Hematopoietic multipotent progenitor cell (in vitro differentiated cells): Measurements from ENCODE around the gene TSC22D2. TPM values are rescaled to one million over a fixed set of nuclear protein-coding genes. Genes with fewer than 3 reads are reported as not detected.

Experiments used
- DNase-seq, 3 donors: peaks; one replicate each; pipeline ENCODE4 v3.0.0-alpha.2; 2011 to 2015; ENCODE audit warnings: low read depth in 2 of 3, low spot score in 2 of 3
- total RNA-seq: library from RNA; depleted of rRNA; stranded (reverse); fragments of >200 nt; gene quantifications from one replicate; pipeline ENCODE4 v1.2.3, GENCODE V29; 2012

Gene TSC22D2
- 8.1 TPM for total RNA-seq

DNA sequence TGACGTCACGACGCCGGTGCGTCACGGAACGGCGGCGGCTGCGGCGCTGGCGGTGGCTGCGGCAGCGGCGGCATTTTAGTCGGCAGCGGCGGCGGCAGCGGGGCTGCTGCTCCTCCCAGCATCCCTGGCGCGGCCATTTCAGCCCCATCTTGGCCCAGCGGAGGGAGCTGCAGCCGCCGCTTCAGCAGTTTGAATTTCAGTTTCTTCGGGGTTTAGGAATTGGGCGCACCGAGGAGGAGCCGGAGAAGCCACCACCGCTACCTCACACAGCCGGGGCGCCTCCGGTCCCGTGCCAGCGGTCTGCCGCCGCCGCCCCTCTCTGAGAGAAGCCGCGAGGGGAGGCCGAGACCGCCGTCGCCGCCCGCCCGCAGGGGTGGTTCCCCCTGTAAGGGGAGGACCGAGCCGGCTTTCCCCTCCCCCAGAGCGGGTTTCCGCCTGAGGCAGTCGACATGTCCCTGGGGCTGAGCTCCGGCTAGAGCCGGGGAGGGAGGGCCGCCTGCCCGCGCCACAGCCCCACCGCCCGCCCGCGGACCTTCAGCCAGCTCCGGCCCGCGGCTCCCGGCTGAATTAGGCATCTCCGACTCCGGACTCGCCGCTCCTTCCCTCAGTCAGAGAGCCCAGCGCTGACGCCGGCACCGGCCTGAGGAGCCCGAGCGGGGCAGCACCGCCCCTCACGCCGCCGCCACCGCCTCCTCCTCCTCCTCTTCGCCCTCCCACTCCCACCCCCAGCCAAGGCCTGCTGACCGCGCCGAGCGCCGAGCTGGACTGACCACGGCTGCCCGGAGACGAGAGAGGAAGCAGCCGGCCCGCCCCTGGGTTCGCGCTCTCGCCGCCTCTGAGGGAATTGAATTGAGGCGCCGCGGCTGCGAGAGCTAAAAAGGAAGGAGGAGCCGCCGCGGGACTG lies at the start of gene TSC22D2:
TSC22D2 (plus strand) TSS at position 78 of the 904 bp plus-strand sequence. CDS start 1,053 bp downstream, outside the sequence.
- peak; percentile 94 to 97 (median 95) for DNase-seq

DNA sequence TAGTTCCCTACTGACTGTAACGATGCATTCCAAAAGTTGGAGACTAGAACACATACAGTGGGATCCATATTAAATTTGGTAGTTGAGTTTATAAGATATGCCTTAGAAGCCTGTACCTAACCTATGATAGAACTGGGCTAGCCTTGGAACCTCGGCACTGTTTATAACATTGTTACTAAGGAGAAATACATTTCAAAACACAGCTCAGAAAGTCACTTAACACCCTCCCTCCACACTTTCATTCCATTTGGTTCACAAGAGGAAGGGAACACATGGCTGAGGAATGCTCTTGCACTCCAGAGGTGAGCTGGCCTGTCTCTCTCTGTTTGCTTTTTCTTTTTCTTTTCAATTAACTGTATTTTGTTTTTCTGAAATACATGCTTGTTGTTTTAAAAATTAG lies 48.7 kb upstream of the TSC22D2 start:
- DNase-seq, result no peak

DNA sequence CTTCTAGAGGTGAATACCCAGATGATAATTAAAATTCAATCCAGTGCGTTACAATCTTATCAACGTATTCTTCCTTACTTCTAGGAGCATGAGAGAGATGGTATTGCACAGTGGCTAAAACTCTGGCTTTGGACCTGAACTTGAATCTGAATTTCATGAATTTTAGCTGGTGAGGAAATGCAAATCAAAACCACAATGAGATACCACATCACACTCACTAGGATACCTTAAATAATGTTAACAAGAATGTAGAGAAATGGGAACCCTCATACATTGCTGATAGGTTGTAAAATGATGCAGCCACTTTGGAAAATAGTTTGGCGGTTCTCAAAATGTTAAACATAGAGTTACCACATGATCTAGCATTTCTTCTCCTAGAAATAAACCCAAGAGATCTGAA lies 47.1 kb upstream of the TSC22D2 start:
- DNase-seq, result no peak

DNA sequence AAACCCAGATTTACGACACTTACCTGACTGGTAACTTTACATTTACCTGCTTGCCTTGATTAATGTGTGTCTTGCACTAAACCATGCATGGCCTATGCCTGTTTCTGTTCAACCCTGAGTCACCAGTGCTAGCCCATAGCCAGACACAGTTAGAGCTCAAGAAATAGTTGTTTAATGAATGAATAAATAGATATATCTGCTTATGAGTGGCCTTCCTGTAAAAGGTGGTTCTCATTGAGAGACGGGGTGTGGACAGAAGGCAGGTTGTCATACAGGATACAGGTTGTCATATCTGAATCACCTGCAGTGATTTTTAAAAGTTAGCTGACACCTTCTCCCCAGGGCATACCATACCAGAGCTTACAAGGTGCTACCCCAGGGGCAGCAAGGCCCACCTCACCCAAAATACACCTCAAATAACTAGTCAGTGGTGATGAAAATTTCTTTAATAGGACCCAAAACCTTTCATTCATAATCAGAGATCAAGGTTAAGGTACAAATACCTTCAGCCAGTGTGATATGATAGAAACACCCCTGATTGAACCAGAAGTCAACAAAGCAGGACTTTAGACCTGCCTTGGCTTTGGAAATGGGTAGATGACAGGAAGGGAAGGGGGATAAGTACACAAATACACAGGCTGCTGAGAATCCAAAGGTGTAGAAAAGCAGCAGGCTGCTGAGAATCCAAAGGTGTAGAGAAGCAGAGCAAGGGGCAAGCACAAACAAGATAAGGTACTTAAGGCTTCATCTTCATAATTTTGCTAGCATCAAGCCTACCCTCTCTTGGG lies 45.4 kb upstream of the TSC22D2 start:
- no peak for DNase-seq

DNA sequence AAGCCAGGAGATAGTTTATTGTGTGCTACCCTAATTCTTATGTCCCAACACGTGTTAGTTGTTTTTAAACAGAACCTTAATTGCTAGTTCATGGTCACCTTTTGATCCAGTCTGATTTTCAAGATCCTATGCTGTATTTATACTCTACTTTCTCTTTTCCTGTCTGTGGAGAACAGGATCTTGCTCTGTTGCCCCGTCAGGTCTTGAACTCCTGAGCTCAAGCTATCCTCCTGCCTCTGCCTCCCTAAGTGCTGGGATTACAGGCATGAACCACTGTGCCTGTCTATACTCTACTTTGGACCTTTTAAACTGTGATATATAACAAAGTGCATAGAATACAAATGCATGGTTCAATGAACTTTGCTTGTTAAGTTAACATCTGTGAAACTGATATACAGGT lies 44.7 kb upstream of the TSC22D2 start:
- no peak for DNase-seq

DNA sequence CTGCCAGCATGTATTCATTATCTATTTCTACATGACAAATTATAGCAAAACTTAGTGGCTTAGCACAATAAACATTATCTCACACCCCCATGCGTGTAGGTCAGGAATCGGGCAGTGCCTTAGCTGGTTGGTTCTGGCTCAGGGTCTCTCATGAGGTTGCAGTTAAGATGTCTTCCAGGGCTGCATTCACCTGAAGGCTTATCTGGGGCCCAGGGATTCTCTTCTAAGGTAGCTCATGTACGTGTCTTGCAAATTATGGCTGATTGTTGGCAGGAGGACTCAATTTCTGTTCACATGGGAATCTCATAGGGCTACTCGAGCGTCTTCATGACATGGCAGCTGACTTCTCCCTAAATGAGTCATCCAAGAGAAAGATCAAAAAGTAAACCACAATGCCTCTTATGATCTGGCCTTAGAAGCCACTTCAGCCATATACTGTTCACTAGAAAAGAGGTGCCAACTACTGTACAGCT lies 42.9 kb upstream of the TSC22D2 start:
- DNase-seq, result no peak

DNA sequence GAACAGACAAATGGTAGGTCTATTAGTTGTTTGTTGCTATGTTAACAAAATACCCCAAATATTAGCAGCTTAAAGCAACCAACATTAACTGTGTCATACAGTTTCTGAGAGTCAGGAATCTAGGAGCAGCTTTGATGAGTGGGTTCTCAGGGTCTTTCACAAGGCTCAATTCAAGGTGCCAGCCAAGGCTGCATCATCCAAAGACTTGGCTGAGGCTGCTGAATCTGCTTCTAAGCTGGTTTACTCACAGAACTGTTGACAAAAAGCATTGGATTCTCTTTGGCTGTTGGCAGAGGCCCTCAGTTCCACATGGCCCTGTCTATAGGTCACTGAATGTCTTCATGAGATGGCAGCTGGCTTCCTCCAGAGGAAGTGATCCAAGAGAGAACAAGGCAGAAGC lies 40.3 kb upstream of the TSC22D2 start:
- DNase-seq, result no peak

DNA sequence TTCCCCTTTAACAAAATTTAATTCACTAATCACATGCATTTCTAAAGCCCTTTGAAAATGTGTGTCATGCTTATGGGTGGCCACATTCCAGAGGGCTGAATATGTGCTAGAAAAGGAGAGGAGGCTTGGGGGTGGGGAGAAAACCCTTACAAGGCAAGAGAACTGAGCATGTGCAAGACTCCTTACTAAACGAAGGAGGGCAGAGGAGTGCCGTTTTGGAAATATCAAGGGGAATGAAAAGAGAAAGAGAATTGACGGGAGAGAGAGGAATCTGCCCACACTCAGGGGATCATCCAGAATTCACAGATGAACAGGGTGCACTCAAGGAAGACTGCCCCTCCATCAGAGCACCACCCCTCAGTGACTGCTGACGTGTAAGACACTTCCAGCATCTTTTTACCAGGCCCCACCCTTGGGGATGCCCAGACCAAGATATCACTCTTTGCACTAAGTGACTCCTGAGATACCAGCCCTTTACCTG lies 37.9 kb upstream of the TSC22D2 start:
- no peak for DNase-seq

DNA sequence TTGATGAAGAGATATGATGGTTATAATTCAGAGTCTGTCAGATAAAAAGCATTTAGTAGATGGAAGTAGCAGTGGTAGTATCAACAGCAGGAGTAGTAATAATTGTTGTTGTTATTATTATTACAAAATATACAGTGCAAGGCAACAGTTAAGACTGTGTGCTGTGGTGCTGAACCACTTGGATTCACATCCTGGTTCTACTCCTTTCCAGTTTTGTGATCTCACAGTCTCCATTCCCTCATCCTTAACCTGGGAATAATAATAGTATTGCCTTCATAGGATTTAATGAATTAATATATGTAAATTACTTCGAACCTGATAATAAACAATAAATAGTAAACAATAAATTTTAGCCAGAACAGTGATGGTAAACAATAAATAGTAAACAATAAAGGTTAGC lies 37.1 kb upstream of the TSC22D2 start:
- no peak for DNase-seq

DNA sequence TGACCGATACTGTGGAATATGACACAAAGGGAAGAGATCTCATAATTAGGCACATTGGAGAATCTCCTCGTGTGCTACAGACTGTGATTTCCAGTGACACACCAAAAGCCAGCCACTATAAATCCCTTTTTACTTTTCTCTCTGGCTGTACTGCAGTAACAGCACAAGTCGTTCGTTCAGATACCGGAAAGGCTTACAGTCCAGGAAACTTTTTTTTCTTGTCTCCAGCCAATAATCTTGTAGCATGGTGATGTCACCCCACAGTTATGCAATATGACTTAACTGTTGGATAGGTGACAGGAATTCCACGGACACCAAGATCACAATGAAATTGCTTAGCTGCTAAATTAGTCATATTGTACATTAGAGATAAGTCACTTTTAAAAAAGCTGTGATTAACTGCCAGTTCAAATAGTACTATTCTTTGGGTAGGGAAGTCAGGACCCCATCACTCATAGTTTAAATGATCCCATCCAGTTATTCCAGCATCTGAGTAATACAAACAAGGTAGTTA lies 36.3 kb upstream of the TSC22D2 start:
- DNase-seq, result no peak

DNA sequence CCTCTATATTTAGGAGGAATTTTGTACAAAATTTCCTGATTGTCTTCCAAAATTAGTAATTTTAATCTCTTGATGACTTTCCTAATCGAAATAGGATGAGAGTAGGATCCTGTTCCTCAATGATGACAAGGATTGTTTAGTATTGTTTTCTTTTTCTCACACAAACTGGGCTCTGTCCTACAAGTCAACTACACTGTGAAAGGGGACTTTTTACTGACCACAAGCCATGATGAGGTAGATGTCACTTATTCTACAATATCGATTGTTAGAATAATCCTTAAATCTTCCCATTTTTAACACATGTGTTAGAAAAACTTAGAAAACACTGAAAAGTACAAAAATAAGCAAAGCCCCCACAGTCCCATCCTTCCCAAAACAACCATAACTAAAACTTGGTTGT lies 35.8 kb upstream of the TSC22D2 start:
- DNase-seq, result no peak

DNA sequence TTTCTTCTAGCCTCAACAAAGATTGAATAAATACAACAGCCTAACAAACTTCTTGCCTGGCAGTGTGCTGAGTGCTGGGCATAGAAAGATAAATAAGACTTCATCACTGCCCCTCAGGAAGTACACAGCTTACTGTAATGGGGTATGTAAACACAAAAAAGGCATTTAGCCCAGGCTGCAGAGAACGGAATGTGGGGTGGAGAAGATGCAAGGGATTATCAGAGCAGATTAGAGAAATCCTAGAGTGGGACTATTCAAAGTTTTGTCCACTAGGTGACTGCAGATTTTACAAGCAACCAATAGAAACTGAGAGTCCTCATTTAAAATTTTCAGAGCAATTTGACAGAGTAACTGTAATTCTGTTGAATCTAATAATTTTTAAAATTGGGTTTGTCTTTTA lies 35.4 kb upstream of the TSC22D2 start:
- DNase-seq, result no peak

DNA sequence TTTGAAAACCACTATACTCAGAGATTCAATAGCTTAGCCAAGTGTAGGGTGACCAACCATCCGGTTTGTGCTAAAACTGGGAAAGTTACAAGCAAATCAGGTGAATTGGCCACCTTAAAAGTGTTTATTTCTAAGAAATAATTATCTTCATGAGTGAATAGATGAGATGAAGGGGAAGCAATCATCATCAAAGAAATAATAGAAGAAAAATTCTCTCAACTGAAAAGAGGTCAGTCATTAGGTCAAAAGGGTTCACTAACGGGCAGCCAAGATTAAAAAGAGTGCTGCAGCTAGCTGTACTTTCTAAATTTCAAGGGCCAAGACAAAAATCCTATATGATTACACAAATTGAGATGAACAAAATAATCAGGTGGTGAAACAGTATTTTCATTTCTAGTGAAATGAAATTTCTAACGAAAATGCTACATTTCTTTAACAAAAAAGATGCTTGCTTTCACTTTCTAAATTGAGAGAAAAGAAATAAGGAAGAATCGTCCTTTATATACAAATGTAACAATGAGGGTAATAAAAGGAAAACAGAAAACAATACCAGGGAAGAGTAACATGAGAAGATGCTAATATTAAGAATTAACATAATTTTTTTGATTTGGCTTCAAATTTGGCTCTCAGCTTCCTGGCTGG lies 34.7 kb upstream of the TSC22D2 start:
- no peak for DNase-seq

DNA sequence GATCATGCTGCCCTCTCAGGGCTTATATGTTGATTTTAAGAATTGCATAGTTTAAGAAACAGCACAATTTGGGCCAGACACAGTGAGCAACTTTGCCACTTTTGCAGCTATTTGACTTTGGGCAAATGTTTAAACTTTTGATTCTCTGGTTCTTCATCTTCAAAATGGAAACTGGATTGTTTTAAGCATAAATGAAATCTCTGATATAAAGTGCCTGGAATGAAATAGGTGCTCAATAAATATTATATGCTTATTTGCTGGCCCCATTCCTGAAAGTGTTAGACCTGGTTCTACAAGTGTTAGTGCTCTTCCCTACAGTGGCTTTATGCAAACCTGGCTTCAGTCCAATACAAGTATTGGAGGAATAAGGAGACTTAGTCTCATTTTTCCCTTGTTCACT lies 33.1 kb upstream of the TSC22D2 start:
- DNase-seq, result no peak

DNA sequence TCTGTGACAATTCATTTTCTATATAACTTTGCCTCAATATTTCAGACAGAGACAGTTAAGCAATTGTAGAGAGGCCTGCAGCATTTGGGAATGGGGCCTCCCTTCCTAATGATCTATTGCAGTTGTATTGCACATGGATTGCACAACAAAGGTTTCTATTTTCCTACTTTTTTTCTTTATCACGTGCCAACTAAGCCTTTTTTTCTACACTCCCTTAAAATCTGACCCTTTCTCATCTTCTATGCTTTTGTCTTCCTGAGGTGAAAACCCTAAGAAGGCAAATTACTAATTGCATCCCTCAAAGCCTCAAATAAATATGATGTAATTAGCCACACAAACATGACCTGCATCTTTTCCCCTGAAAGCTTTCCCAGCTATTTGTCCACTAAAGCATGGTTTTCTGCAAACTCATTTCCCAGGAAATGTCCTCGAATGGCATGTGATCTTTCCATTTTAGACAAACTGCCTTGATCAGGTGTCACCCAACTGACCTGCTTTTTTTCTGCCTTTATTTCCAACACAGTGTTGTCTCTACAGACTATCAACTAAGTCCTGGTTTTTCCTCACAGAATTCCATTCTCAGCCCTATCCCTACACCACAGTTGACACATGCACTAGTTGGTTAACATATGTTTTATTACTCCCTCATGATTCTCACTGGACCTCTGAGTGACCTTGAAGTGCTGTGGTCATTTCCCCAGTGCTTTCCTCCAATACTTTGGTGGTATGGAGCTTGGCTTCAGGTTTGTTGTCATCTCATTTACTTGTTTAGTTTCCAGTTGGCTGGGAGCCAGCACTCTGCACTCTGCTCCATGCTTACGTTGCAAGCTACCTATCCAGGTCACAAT lies 31.9 kb upstream of the TSC22D2 start:
- DNase-seq, result no peak

DNA sequence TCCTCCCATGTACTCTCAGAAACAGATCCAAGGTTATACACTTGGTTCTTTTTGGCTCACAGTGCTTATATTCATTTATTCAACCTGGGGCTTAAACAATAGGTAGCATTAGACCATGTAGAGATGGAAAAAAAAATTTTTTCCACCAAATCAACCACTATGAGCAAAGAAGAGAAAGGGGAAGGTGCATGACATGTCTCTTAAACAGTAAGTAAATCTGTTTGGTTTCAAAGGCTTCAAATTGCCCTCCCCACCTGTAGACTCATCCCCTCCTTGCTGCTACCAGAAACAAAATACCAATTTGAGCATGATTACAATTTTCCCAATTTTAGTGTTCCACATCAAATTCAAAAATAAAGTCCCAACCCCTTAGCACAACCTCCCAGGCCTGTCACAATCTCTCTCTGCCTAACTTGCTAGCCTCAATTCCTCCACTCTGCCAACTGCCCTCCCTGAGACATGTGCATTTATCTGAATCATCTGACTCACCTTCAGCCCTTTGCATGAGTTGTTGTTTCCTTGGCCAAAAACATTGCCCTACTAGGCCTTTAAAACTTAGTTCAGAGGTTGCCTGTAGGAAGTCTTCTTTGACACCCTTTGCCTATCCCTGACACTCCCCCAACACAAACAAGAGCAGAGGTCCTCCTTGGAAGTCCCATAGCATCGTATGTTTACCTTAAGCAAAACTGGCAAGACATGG lies 30.3 kb upstream of the TSC22D2 start:
- DNase-seq, result no peak

DNA sequence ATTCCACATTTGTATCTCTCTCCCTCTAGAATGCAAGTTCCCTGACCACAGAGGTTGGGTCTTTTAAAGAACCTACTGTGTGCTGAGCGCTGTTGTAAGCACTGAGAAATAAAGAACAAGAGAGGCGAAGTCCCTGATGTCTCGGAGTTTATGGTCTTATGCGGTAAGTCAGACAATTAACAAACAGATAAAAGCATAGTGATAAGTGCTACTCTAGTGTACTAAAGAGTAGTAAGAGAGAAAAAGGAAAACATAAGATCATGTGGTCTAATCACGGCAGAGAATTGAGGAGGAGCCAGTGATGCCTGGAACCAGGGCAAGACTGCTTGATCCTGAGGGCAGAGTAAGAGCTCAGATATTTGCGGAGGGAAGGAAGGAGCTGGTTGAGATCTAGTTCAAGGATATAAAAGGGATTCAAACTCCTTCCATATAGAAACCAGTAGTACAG lies 29.8 kb upstream of the TSC22D2 start:
- DNase-seq, result no peak

DNA sequence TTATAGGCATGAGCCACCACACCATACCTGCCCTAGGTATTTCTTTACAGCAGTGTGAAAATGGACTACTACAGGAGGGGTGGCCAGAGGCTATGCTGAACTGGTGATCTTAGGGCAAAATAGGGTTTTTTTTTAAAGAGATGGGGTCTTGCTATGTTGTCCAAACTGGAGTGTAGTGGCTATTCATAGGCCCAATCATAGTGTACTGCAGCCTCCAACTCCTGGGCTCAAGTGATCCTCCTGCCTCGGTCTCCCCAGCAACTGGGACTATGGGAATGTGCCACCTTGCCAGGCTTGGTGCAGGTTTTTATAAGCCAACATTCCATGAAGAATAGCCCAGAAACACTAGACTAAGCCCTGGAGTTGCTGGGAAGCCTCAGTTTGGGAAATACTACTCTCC lies 28.6 kb upstream of the TSC22D2 start:
- DNase-seq, result no peak
